Glomerular visceral epithelial cell (primary cell): ENCODE data around the gene ZNF445.
"Not testable (repeated sequence)": the region's sequence is repeated elsewhere in the genome, so short reads cannot be mapped to it uniquely, and the experiment has no call there.

Experiments
- DNase-seq: peaks from one replicate; pipeline ENCODE4 v3.0.0-alpha.2; 2016; ENCODE audit errors: extremely low spot score

The ZNF445 gene

GRCh38 chr3:44476181-44476611 is 1.3 kb downstream of the ZNF445 start:
- peak; percentile 5 for DNase-seq

- not testable (repeated sequence) for DNase-seq
These were observed 2.6 kb downstream of the ZNF445 start for GRCh38 chr3:44474886-44475285.

GRCh38 chr3:44470430-44470829 is 7.0 kb downstream of the ZNF445 start:
- no peak for DNase-seq

GRCh38 chr3:44469914-44470313 is 7.6 kb downstream of the ZNF445 start:
- no peak for DNase-seq

GRCh38 chr3:44468572-44469520 is 8.6 kb downstream of the ZNF445 start:
- peak; percentile 49 for DNase-seq

GRCh38 chr3:44468099-44468537 is 9.4 kb downstream of the ZNF445 start:
- not testable (repeated sequence) for DNase-seq

GRCh38 chr3:44467241-44467640 is 10.2 kb downstream of the ZNF445 start:
- no peak for DNase-seq

GRCh38 chr3:44464920-44465319 is 12.6 kb downstream of the ZNF445 start:
- not testable (repeated sequence) for DNase-seq

GRCh38 chr3:44464509-44464908 is 13.0 kb downstream of the ZNF445 start:
- no peak for DNase-seq

- DNase-seq: not testable (repeated sequence)
These were observed 17.4 kb downstream of the ZNF445 start for GRCh38 chr3:44460050-44460449.

- no peak for DNase-seq
These were observed 22.2 kb downstream of the ZNF445 start for GRCh38 chr3:44455318-44455717.

- DNase-seq: no peak
These were observed 23.2 kb downstream of the ZNF445 start for GRCh38 chr3:44454258-44454657.

GRCh38 chr3:44451441-44451840 is 26.0 kb downstream of the ZNF445 start:
- DNase-seq: no peak

GRCh38 chr3:44446929-44447328 is 30.5 kb downstream of the ZNF445 start:
- DNase-seq: no peak

GRCh38 chr3:44445786-44446185 is 31.7 kb downstream of the ZNF445 start:
- DNase-seq: no peak

GRCh38 chr3:44444896-44445691 is 32.4 kb downstream of the ZNF445 start:
- no peak for DNase-seq

- no peak for DNase-seq
These were observed 33.0 kb downstream of the ZNF445 start for GRCh38 chr3:44444437-44444836.

GRCh38 chr3:44442596-44443309 is 34.7 kb downstream of the ZNF445 start:
- DNase-seq: no peak

- no peak for DNase-seq
These were observed 37.8 kb downstream of the ZNF445 start for GRCh38 chr3:44439499-44440295.

- no peak for DNase-seq
These were observed 39.7 kb downstream of the ZNF445 start for GRCh38 chr3:44437800-44438199.

GRCh38 chr3:44436181-44436580 is 41.3 kb downstream of the ZNF445 start:
- DNase-seq: no peak
